ENCODE data around the gene TBC1D22A.

TBC1D22A gene

DNA sequence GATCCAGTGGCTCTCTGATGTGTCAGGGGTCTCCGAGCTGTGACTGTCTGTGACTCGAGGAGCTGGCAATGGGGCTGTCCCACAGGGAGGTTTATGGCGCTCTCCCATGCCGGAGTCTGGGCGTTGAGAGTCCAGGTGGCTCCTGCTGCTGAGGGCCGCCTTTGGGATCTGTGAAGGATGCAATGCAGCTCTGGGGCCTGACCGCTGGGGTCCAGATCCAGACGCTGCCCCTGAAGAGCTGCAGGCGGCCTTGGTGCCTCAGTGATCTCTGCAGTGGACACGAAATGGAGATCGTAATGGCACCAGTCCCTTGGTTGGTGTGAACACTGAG lies 155.3 kb downstream of the TBC1D22A start:
- in situ Hi-C loops (cut with HindIII; ENCODE audit: low sequenced_read_pairs) = no loop called here

DNA sequence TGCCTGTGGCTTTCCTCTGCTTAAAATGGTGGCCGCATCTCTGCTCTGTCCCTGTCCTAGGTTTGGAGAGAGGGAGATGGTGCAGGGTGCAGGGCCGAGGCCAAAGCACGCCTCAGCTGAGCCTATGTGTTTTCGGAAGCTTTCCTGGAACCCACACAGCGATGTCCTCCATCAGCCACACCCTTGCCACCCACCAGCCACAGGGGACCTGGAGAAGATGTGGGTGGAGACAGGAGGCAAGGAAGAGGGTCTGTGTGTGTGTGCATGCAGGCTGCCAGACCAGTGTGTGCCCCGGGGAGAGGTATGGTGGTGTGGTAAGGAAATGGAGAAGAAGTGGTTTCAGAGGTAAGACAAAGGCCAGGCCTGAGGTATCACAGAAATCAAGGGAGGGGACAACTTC lies 155.7 kb downstream of the TBC1D22A start:
- in situ Hi-C loops (cut with HindIII; ENCODE audit: low sequenced_read_pairs) = no loop called here

DNA sequence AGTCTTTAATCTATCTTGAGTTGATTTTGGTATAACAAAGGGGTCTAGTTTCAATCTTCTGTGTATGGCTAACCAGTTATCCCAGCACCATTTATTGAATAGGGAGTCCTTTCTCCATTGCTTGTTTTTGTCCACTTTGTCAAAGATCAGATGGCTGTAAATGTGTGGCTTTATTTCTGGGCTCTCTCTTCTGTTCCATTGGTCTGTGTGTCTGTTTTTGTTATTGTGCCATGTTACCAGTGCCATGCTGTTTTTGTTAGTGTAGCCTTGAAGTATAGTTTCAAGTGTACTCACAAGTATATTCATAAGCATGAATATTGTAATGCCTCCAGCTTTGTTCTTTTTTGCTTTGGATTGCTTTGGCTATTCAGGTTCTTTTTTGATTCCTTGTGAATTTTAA lies 159.6 kb downstream of the TBC1D22A start:
- in situ Hi-C loops (cut with HindIII; ENCODE audit: low sequenced_read_pairs) = no loop called here

DNA sequence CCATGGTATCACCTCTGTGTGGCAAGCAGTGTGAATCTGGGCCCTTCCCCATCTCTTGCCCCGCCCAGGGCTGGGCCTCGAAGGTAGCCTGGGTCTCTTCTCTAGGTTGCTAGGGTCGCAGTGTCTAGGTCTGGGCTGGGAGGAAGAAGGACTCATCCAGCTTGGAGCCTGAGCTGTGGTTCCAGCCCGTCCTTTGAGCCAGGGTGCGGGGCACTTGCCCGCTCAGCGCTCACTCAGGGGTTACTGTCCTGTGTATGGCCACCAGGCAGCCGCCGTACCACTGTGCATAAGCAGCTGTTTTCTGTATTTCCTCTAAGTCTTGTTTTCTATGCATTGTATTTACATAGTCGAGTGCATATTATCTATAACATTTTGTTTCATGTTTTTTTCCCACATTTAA lies 160.9 kb downstream of the TBC1D22A start:
- in situ Hi-C loops (cut with HindIII; ENCODE audit: low sequenced_read_pairs) = no loop called here

DNA sequence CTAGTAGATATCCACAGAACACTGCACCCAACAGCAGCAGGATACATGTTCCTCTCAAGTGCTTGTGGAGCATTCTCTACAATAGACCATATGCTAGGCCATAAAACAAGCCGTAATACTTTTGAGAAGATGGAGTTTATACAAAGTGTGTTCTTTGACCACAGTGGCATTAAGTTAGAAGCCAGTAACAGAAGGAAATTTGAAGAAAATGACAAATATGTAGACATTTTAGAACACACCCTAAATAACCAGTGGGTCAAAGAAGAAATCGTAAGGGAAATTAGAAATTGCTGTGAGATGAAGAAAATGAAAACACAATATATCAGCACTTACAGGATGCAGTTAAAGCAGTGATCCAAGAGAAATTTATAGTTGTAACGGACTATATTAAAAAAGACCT lies 163.4 kb downstream of the TBC1D22A start:
- in situ Hi-C loops (cut with HindIII; ENCODE audit: low sequenced_read_pairs) = no loop called here

DNA sequence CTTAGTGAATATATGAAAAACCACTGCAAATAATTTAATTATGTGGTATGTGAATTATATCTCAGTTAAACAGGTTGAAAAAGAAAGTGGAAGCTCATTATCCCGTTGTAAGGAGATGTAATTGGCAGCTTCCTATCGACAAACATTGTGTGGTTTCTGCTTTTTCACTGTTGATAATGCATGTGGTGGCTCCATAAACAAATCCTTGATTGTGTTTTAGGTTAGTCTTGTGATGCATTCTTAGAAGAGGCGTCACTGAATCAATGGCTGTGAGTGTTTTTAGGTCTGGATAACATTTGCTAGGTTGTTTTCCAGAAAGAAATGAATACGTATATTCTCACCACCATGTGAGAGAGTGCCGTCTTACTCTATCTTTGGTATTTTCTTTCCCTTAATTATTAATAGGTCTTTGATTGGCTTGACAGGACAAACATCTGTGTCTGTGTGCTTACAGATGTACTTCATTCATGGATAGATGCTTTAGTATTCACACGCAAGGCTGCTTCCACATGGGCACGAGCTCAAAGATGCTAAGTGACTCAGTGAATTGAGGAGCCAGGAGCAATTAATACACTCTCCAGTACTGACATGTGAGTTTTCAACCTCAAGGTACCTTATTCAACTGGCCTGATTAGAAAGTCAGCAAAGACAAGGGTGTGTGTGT lies 166.7 kb downstream of the TBC1D22A start:
- in situ Hi-C loops (cut with HindIII; ENCODE audit: low sequenced_read_pairs) = no loop called here

DNA sequence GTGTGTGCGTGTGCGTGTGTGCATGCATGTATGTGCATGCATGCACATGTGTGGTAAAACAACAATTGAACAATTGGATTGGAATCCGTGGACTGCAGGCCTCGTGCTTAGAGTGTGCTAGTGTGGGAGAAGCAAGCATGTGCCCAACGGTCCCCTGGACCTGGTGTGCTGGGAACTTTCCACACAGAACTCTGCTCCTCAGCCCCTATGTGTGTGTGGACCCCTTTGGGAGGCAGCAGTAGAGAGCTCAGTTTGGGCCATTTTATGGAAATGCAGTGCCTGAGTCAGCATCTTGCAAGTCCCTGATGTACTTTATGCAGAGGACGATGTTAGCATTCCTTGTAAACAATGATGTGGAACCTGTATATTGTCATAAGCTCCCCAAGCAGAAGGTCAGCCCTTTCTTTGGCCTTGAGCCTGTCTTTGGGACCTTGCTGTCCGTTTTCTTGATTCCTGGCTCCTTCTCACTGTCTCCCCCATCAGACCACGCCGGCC lies 167.3 kb downstream of the TBC1D22A start:
- in situ Hi-C loops (cut with HindIII; ENCODE audit: low sequenced_read_pairs) = no loop called here

DNA sequence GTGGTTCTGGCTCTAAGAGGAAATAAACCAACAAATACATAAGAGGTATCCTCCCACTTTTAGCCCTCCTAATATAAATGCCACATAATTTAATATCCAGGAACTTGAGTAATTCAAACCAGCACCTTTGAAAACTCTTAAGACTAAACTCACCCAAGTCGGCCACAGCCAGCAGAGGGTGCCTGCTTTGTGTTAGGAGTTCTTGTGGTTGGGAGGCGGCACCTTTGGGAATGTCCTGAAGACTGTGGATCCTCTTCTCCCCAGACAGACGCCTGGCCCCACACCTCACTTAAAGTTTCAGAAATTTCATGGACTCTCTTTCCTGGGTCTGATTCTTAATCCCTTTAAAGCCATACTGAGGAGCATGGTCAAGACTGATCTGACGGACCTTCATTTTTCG lies 169.0 kb downstream of the TBC1D22A start:
- in situ Hi-C loops (cut with HindIII; ENCODE audit: low sequenced_read_pairs) = no loop called here

DNA sequence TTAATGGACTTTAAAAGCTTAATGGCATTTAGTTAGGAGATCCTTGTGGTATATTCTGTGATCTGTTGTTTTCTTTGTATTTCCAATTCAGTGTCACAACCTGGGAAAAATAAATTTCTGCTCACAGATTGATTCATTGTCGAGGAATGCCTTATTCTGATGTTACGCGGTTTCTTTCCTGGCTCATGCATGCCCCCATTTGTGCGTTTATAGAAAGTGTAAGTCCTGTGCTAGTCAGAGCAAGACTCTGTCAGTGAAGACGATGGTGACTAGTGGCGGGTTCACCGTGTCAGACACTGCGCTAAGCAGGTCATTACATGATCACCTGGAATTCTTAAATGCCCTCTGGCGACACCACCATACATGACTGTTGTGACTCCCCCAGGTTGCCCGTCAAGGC lies 169.4 kb downstream of the TBC1D22A start:
- in situ Hi-C loops (cut with HindIII; ENCODE audit: low sequenced_read_pairs) = no loop called here

DNA sequence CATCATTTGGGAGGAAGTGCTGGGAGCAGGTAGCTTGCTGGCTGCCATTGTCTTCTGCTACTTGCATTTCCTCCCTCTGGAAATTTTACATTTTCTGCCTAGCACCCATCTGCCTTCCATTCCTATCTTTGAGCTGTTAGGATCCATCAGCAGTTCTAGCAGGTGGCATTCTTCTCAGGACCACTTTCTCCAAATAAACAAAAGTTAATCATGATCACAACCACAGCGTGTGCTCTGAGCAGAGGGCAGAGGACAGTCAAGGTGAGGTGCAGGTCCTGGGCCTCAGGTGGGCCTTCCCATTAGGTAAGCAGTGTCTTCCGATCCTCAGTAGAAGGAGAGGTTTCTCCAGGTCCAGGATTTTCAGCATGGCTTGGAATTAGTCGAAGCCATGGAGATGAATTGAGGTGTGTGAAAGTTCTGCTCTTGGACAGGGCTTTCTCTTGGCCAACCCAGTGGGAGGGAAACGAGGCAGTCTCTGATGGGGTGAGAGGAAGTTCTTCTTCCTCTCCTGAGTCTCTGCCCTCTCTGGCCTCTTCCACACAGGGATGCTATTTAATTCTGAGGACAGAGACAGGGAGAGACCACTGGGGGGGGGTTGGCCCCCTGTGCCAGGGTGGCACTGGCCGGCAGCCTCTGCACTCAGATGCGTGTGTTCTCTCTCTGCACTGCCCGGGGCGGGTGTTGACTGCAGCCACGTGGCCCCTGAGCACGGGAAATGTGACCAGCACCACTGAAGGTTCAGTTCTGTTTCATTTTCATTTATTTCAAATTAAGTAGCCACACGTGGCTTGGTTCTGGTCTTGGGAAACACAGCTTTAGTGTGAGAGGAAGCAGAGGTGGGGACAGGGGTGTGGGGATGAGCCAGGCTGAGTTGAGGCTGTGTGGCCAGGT lies 170.8 kb downstream of the TBC1D22A start:
- in situ Hi-C loops (cut with HindIII; ENCODE audit: low sequenced_read_pairs) = no loop called here

DNA sequence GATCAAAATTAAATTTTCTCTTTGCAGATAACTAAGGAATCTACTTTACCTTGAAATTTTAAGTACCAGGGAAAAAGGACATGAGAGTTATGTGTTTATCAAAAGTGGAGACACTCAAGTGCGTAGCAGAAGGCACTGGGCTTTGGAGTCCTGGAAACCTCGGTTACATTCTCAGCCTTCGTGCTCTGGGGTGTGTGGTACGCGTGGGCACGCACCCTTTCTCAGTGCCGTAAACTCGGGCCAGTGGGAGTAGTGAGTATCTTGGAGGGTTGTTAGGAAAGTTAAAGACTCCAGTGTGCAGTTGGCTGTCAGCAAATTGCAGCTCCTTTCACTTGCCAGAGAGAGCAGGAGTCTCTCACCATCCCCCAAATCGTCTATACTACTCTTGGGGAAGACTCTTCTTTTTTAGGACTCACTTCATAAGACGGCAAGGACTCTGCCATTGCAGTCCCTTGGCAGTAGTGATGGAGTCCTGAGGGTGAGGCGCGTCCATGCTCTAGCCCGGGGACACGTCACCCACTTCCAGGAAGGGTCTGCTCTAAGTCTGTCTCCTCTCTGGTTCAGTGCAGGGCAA lies 171.8 kb downstream of the TBC1D22A start:
- in situ Hi-C loops (cut with HindIII; ENCODE audit: low sequenced_read_pairs) = no loop called here

DNA sequence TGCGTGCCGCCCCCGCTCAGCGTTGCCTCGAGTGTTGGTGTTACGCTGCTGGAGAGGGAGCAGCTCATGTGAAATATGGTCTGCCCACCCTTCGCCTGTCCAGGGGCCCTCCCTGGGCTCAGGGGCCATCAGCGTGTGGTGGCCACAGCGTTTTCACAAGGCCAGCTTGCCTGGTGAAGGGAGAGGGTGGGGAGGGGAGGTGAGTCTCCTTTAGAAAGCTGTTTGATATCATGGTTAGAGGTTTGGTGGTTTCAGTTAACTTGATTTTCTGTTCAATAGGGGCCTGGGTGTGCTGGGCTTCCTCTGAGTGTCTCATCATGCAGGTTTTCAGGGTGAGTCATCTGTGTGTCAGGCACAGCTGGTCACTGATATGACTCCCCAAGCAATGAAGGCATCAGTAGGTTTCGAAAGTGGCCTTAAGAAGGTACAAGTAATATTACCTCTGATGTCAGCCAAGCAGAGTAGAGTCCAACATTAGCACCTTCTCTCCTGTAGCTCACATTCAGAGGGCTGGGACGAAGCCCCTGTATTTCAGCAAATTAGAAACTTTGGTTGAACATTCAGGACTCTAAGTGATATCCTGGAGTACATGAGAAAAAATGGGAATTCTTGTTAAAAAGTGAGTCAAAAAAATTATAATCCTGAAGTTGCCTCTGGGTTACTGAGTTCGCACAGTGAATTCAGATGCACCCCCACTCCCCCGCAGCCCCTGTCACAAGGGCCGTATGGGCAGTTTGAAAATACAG lies 172.5 kb downstream of the TBC1D22A start:
- in situ Hi-C loops (cut with HindIII; ENCODE audit: low sequenced_read_pairs) = loop anchor here (5.0 kb wide), 1 partner anchor 48 kb away; no protein-coding TSS in a partner anchor

DNA sequence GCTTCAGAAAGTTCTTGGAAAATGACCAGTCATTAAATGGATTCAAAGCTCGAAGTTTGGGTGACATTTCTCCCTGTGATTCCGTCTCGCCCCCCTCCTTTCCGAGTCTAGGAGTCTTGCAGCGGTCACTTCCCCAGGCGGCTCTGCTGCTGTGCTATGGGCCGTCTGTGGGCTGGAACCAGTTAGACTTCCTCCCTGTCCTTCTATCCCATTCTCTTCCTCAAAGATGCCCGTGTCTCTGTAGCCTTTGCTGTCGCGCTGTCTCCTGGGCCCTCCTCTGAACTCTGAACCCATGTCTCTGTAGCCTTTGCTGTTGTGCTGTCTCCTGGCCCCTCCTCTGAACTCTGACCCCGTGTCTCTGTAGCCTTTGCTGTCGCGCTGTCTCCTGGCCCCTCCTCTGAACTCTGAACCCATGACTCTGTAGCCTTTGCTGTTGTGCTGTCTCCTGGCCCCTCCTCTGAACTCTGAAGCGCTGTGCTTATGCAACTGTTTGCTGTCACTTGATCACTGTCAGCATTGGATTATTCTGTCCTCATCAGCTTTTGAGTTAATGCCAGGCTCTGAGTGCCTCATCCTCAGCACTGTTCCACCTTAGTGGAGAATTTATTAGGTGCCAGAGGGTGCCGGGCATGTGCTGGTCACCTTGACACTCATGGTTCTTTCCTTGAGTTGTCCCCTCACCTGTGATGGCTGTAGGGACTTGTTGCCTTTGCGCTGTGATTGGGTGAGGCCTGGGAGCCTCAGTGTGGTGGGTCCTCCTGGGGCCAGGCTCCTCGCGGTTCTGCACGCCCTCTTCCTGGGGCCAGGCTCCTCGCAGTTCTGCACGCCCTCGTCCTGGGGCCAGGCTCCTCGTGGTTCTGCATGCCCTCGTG lies 173.3 kb downstream of the TBC1D22A start:
- in situ Hi-C loops (cut with HindIII; ENCODE audit: low sequenced_read_pairs) = loop anchor here (5.0 kb wide), 1 partner anchor 48 kb away; no protein-coding TSS in a partner anchor

DNA sequence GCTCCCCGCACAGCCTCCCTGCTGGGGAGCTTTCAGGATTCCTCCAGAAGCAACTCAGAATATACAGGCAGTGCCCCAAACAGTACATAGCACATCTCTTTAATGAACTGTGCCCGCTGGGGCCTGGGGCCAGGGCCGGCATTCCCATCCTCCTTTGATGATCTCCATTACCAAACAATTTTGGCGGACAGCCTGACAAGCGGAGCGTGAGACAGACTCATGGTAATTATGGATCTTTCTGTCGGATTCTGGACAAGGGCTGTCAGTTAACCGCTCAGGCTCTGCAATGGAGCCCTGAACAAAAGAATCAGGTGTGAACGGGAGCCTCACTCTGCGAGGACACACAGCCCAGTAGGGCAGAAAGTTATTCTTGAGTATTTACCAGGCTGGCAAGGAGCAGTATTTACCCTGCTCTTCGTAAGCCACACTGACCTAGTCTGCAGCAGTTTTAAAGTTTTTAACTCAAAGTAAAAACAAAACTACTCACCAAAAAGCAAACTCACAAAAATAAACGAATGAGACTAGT lies 174.0 kb downstream of the TBC1D22A start:
- in situ Hi-C loops (cut with HindIII; ENCODE audit: low sequenced_read_pairs) = loop anchor here (5.0 kb wide), 1 partner anchor 49 kb away; no protein-coding TSS in a partner anchor

DNA sequence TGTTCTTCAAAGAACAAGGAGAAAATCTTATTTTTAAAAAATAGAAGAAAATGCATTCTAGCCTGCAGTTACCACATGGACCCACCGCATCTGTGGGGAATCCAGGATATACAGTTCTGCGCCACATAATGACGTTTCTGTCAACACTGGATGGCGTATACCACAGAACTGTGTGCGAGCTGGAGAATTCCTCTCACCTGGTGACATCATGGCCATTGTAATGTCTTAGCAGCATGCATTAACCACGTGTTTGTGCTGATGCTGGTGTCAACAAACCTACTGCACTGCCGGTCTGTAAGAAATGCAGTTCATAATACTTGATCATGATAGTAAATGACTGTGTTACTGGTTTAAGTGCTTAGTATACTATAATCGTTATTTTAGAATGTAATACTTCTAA lies 174.7 kb downstream of the TBC1D22A start:
- in situ Hi-C loops (cut with HindIII; ENCODE audit: low sequenced_read_pairs) = loop anchor here (5.0 kb wide), 1 partner anchor 50 kb away; no protein-coding TSS in a partner anchor

DNA sequence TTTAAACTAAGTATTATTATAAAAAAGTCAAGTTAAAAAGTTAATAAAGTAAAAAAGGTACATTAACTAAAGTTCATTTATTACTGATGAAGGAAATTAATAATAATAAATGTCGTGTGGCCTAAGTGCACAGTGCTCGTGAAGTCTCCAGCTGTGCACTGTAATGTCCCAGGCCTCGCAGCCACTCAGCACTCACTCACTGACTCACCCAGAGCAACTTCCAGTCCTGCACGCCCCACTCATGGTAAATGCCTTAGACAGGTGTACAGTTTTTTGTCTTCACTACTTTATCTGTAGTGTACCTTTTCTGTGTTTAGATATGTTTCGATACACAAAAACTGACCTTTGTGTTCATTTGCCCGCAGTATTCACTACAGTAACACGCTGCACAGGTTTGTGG lies 175.5 kb downstream of the TBC1D22A start:
- in situ Hi-C loops (cut with HindIII; ENCODE audit: low sequenced_read_pairs) = loop anchor here (5.0 kb wide), 1 partner anchor 51 kb away; no protein-coding TSS in a partner anchor

DNA sequence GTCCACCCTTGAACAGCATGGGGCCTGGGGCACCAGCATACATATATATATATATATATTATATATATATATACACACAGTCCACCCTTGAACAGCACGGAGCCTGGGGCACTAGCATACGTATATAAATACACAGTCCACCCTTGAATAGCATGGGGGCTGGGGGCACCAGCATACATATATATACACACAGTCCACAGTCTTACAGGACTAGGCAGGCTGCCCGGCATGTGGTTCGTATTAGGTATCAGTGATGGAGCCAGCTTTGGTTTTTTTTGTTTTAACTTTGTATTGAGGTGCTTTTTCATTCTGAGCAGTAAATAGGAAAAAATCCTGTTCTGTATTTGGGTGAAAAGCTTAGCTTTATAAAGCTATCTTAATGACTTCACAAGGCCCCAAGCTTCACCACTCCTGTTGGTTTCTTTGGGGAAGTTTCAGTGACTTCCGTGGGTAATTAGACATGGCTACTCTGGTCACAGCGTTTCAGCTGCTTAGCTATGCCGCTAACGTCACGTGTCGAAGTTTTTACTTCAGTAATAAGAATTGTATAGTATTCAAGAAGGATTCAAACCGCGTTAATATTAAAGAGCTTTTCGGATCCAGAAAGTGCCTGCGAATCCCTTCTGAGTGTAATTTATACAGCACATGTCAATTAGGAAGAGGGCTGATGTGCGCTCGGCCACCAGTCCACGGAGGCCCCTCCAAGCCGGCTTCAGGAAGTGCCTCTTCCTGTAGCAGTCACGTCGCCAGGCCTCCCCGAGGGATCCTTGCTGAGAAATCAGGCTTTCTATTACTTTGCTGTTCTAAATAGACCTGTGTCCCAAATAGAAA lies 179.7 kb downstream of the TBC1D22A start:
- in situ Hi-C loops (cut with HindIII; ENCODE audit: low sequenced_read_pairs) = no loop called here

DNA sequence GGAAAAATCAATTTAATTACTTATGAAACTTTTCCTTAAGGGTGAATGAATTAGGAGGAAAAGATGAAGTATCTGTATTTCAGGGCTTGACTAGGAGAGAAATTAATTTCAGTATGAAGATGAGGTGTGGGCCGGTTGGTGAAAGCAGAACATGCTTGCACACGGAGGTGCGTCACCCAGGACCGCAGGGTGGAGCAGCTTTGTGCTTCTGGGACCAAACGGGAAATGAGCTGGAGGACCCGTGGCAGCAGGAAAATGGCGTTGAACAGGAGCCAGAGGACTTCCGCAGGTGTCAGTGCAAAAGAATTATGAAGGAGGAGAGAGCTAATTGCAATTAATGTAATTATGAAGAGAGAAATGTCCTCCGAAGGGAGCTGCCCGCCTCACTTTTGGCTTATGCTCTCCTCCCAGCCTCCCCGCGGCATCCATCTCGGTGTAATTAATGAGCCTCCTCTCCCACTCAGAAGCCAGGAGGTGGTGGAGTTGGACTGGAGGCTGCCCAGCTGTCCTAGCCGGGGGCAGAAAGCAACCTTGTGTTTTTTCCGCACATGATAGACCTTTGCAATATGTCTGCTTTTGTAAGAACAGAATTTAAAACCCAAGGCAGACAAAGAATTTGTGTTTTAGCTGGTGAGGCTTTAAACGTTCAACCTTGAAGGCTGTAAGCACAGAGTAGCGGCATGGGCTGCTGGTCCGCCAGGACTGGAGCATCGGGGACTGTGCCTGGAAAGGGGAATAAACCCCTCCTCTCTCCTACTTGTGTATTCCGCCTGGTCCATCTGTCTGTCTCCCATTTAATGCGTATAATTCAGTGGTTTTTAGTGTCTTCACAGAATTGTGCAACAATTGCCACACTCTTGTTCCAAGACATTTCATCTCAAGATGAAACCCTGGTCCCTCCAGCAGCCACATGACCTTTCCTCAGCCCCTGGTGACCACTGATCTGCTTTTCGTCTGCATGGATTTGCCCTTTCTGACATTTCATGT lies 180.6 kb downstream of the TBC1D22A start:
- in situ Hi-C loops (cut with HindIII; ENCODE audit: low sequenced_read_pairs) = no loop called here
